8988T (cell line): Measurements from ENCODE around the gene BRWD1.

ENCODE experiments used
- DNase-seq: peaks from one replicate; pipeline ENCODE4 v3.0.0; 2011

BRWD1 gene

GRCh38 chr21:39326607-39327307, 13.3 kb upstream of the BRWD1 start:
- no peak for DNase-seq

- no peak for DNase-seq
These were observed 12.0 kb upstream of the BRWD1 start for GRCh38 chr21:39325458-39325857.

- no peak for DNase-seq
These were observed 8.0 kb upstream of the BRWD1 start for GRCh38 chr21:39321424-39321823.

GRCh38 chr21:39319814-39320332, 6.4 kb upstream of the BRWD1 start:
- no peak for DNase-seq

GRCh38 chr21:39319251-39319756, 5.9 kb upstream of the BRWD1 start:
- DNase-seq: no peak

GRCh38 chr21:39318091-39318959, 4.9 kb upstream of the BRWD1 start:
- no peak for DNase-seq

GRCh38 chr21:39317134-39318090, 4.0 kb upstream of the BRWD1 start:
- DNase-seq: no peak

- DNase-seq: no peak
These were observed 3.3 kb upstream of the BRWD1 start for GRCh38 chr21:39316729-39317128.

GRCh38 chr21:39315603-39316445, 2.4 kb upstream of the BRWD1 start:
- DNase-seq: no peak

- peak; percentile 20 for DNase-seq
These were observed 953 bp upstream of the BRWD1 start for GRCh38 chr21:39314143-39315027.

- peak; percentile 15 for DNase-seq
These were observed 326 bp downstream of the BRWD1 start for GRCh38 chr21:39313042-39313570.

GRCh38 chr21:39312112-39313041, 1.1 kb downstream of the BRWD1 start:
- peak; percentile 84 for DNase-seq

- no peak for DNase-seq
These were observed 2.3 kb downstream of the BRWD1 start for GRCh38 chr21:39311164-39311563.

GRCh38 chr21:39307466-39307865, 6.0 kb downstream of the BRWD1 start:
- no peak for DNase-seq

GRCh38 chr21:39300587-39300986, 12.8 kb downstream of the BRWD1 start:
- no peak for DNase-seq

- no peak for DNase-seq
These were observed 16.5 kb downstream of the BRWD1 start for GRCh38 chr21:39296891-39297290.

GRCh38 chr21:39288987-39289386, 24.4 kb downstream of the BRWD1 start:
- no peak for DNase-seq

GRCh38 chr21:39282911-39283310, 30.5 kb downstream of the BRWD1 start:
- no peak for DNase-seq

- DNase-seq: no peak
These were observed 31.6 kb downstream of the BRWD1 start for GRCh38 chr21:39281853-39282252.
